ENCODE data around the gene LTBP4.

LTBP4 gene

GRCh38 chr19:40567750-40568494, 33.2 kb upstream of the LTBP4 start:
- DNase-seq (no peak), ATAC-seq (replicated peaks) (no peak)
- no peak overlapping the region for H3K27ac Mint-ChIP-seq
- H3K4me3 Mint-ChIP-seq = peak overlapping the region; percentile 72 to 77
- H3K36me3 Mint-ChIP-seq = no peaks in the 10 kb centered on the region
- peaks cover 17 to 26% of the 10 kb centered on the region in 2 donors for H3K4me1 Mint-ChIP-seq
- peaks cover 3 to 5% of the 10 kb centered on the region in 2 donors for H3K9me3 Mint-ChIP-seq
- H3K27me3 Mint-ChIP-seq = peaks cover 23 to 58% of the 10 kb centered on the region in 2 donors

GRCh38 chr19:40570313-40571004, 30.7 kb upstream of the LTBP4 start:
- DNase-seq (peak; percentile 99), ATAC-seq (replicated peaks) (peak; percentile 94 to 96)
- Mint-ChIP-seq H3K4me3 (peak overlapping the region; percentile 78), H3K9me3 (peaks cover 3 to 5% of the 10 kb centered on the region in 2 donors), H3K4me1 (peaks cover 17 to 28% of the 10 kb centered on the region in 2 donors), H3K27me3 (peaks cover 12 to 36% of the 10 kb centered on the region in 2 donors), H3K27ac (peak overlapping the region; percentile 75), H3K36me3 (no peaks in the 10 kb centered on the region)

GRCh38 chr19:40571005-40571318, 30.2 kb upstream of the LTBP4 start:
- Mint-ChIP-seq H3K27me3 (peaks cover 8 to 31% of the 10 kb centered on the region in 2 donors), H3K4me1 (peaks cover 18 to 33% of the 10 kb centered on the region in 2 donors), H3K36me3 (no peaks in the 10 kb centered on the region), H3K4me3 (peak overlapping the region; percentile 31 to 78), H3K27ac (peak overlapping the region; percentile 2), H3K9me3 (peaks cover 3 to 5% of the 10 kb centered on the region in 2 donors)
- DNase-seq (no peak), ATAC-seq (replicated peaks) (no peak)

- no peak for ATAC-seq (replicated peaks)
- Mint-ChIP-seq H3K27ac (peak overlapping the region; percentile 37), H3K4me1 (peaks cover 16 to 39% of the 10 kb centered on the region in 2 donors), H3K4me3 (no peak overlapping the region), H3K9me3 (peaks cover 3 to 5% of the 10 kb centered on the region in 2 donors), H3K27me3 (peaks cover 4 to 21% of the 10 kb centered on the region in 2 donors), H3K36me3 (peaks cover 0 to 2% of the 10 kb centered on the region in 2 donors)
- DNase-seq = no peak
These were observed 29.2 kb upstream of the LTBP4 start for GRCh38 chr19:40571831-40572495.

- peaks cover 11 to 15% of the 10 kb centered on the region in 2 donors for H3K36me3 Mint-ChIP-seq
- DNase-seq (no peak), ATAC-seq (replicated peaks) (no peak)
- H3K4me1 Mint-ChIP-seq = peaks cover 20 to 44% of the 10 kb centered on the region in 2 donors
- peak overlapping the region in 1 of 2 donors; percentile 68 for H3K4me3 Mint-ChIP-seq
- H3K27me3 Mint-ChIP-seq = no peaks in the 10 kb centered on the region
- peaks cover 3 to 5% of the 10 kb centered on the region in 2 donors for H3K9me3 Mint-ChIP-seq
- H3K27ac Mint-ChIP-seq = no peak overlapping the region
These were observed 25.8 kb upstream of the LTBP4 start for GRCh38 chr19:40575326-40575725.

GRCh38 chr19:40576151-40576584, 25.0 kb upstream of the LTBP4 start:
- H3K4me1 Mint-ChIP-seq = peaks cover 16 to 41% of the 10 kb centered on the region in 2 donors
- H3K27ac Mint-ChIP-seq = peak overlapping the region; percentile 94
- DNase-seq (peak; percentile 48), ATAC-seq (replicated peaks) (peak; percentile 46 to 53)
- no peaks in the 10 kb centered on the region for H3K27me3 Mint-ChIP-seq
- peak overlapping the region; percentile 81 to 89 for H3K4me3 Mint-ChIP-seq
- peaks cover 19 to 22% of the 10 kb centered on the region in 2 donors for H3K36me3 Mint-ChIP-seq
- H3K9me3 Mint-ChIP-seq = no peaks in the 10 kb centered on the region

GRCh38 chr19:40576585-40577451, 24.4 kb upstream of the LTBP4 start, which contains the start of gene SHKBP1:
SHKBP1 (plus strand) TSS chr19:40576873; CDS start chr19:40576900, 27 bp downstream.
- Mint-ChIP-seq H3K36me3 (peaks cover 24 to 28% of the 10 kb centered on the region in 2 donors), H3K4me1 (peaks cover 16 to 41% of the 10 kb centered on the region in 2 donors), H3K27me3 (no peaks in the 10 kb centered on the region), H3K4me3 (peak within 1 kb of the TSS; percentile 81 to 89), H3K9me3 (no peaks in the 10 kb centered on the region), H3K27ac (peak within 1 kb of the TSS; percentile 94)
- ATAC-seq (replicated peaks) (peak; percentile 96 to 98), DNase-seq (peak; percentile 94)

- Mint-ChIP-seq H3K27me3 (no peaks in the 10 kb centered on the region), H3K4me1 (peaks cover 21 to 45% of the 10 kb centered on the region in 2 donors), H3K9me3 (no peaks in the 10 kb centered on the region), H3K27ac (no peak overlapping the region), H3K36me3 (peaks cover 36 to 42% of the 10 kb centered on the region in 2 donors), H3K4me3 (peak overlapping the region; percentile 81 to 89)
- DNase-seq (no peak), ATAC-seq (replicated peaks) (no peak)
These were observed 22.7 kb upstream of the LTBP4 start for GRCh38 chr19:40578442-40578908.

GRCh38 chr19:40580619-40581018, 20.6 kb upstream of the LTBP4 start:
- Mint-ChIP-seq H3K4me1 (peaks cover 27 to 53% of the 10 kb centered on the region in 2 donors), H3K9me3 (no peaks in the 10 kb centered on the region), H3K36me3 (peaks cover 40 to 55% of the 10 kb centered on the region in 2 donors), H3K27me3 (no peaks in the 10 kb centered on the region), H3K27ac (peak overlapping the region; percentile 65), H3K4me3 (no peak overlapping the region)
- ATAC-seq (replicated peaks) = no peak
- DNase-seq = no peak

GRCh38 chr19:40581531-40581930, 19.6 kb upstream of the LTBP4 start:
- H3K4me3 Mint-ChIP-seq = no peak overlapping the region
- H3K27ac Mint-ChIP-seq = no peak overlapping the region
- H3K36me3 Mint-ChIP-seq = peaks cover 45 to 63% of the 10 kb centered on the region in 2 donors
- DNase-seq (no peak), ATAC-seq (replicated peaks) (no peak)
- no peaks in the 10 kb centered on the region for H3K27me3 Mint-ChIP-seq
- no peaks in the 10 kb centered on the region for H3K9me3 Mint-ChIP-seq
- H3K4me1 Mint-ChIP-seq = peaks cover 26 to 44% of the 10 kb centered on the region in 2 donors

GRCh38 chr19:40582467-40582866, 18.7 kb upstream of the LTBP4 start:
- H3K27ac Mint-ChIP-seq = peak overlapping the region; percentile 16
- H3K27me3 Mint-ChIP-seq = no peaks in the 10 kb centered on the region
- H3K36me3 Mint-ChIP-seq = peaks cover 51 to 71% of the 10 kb centered on the region in 2 donors
- no peaks in the 10 kb centered on the region for H3K9me3 Mint-ChIP-seq
- DNase-seq (no peak), ATAC-seq (replicated peaks) (no peak)
- H3K4me3 Mint-ChIP-seq = no peak overlapping the region
- peaks cover 29 to 48% of the 10 kb centered on the region in 2 donors for H3K4me1 Mint-ChIP-seq

- Mint-ChIP-seq H3K27ac (no peak overlapping the region), H3K9me3 (no peaks in the 10 kb centered on the region), H3K36me3 (peaks cover 52 to 71% of the 10 kb centered on the region in 2 donors), H3K4me1 (peaks cover 24 to 40% of the 10 kb centered on the region in 2 donors), H3K27me3 (no peaks in the 10 kb centered on the region), H3K4me3 (no peak overlapping the region)
- no peak for ATAC-seq (replicated peaks)
- DNase-seq = no peak
These were observed 17.9 kb upstream of the LTBP4 start for GRCh38 chr19:40583283-40583682.

- Mint-ChIP-seq H3K4me1 (peaks cover 19 to 34% of the 10 kb centered on the region in 2 donors), H3K36me3 (peaks cover 54 to 73% of the 10 kb centered on the region in 2 donors), H3K27ac (no peak overlapping the region), H3K4me3 (no peak overlapping the region), H3K27me3 (no peaks in the 10 kb centered on the region), H3K9me3 (no peaks in the 10 kb centered on the region)
- no peak for ATAC-seq (replicated peaks)
- no peak for DNase-seq
These were observed 17.2 kb upstream of the LTBP4 start for GRCh38 chr19:40584007-40584406.
